DOHH2 (cell line): ENCODE data around the gene PICALM.

Experiments used
- CTCF ChIP-seq: fragments of 200-600 bp; sonication (generic); IDR thresholded peaks from one replicate; pipeline ENCODE4 v1.5.1; 2014; ENCODE audit warnings: antibody characterized with exemption, mild to moderate bottlenecking, low read depth, low read length; ENCODE audit not compliant: poor library complexity, severe bottlenecking
- EZH2phosphoT487 ChIP-seq: fragments of 200-600 bp; sonication (generic); IDR thresholded peaks from 2 replicates; pipeline ENCODE4 v1.6.1; 2017; ENCODE audit warnings: borderline replicate concordance, mild to moderate bottlenecking, antibody characterized with exemption, low read length, moderate library complexity, mixed read lengths

- TF ChIP-seq CTCF (no peak), EZH2phosphoT487 (no peak)
Observed at GRCh38 chr11:86011175-86011574, 57.7 kb downstream of the PICALM start.
